Keratinocyte (primary cell): ENCODE measurements around the gene CD248. TPM values are rescaled to one million over a fixed set of nuclear protein-coding genes. Genes with fewer than 3 reads are reported as not detected.
"Not testable (repeated sequence)": the region's sequence is repeated elsewhere in the genome, so short reads cannot be mapped to it uniquely, and the experiment has no call there.

ENCODE experiments used
- DNase-seq: peaks from one replicate; pipeline ENCODE4 v3.0.0-alpha.2; 2011; ENCODE audit warnings: low read depth, missing footprints, low spot score
- FAIRE-seq: peaks from 2 replicates; lab custom pipeline; 2011; peaks lifted over from hg19 to GRCh38; lab: Jason Lieb, UNC
- H2AFZ ChIP-seq: 2 replicates; pipeline ENCODE4 v1.6.0; 2012; ENCODE audit warnings: low read length, control low read depth, inconsistent platforms; ENCODE audit not compliant: control insufficient read depth
- H3K27ac ChIP-seq: 2 replicates; pipeline ENCODE4 v1.5.1; 2011; ENCODE audit warnings: low read length; ENCODE audit not compliant: control insufficient read depth, insufficient read depth
- H3K27me3 ChIP-seq: 3 replicates; pipeline ENCODE4 v1.6.0; 2011; ENCODE audit warnings: low read length; ENCODE audit not compliant: control insufficient read depth, insufficient read depth; ENCODE audit errors: extremely low read depth
- H3K36me3 ChIP-seq, 2 experiments: 2 replicates in 1 of 2; 3 replicates in 1 of 2; pipeline ENCODE4 v1.5.1; 2011; ENCODE audit warnings: low read length in 2 of 2, mild to moderate bottlenecking in 1 of 2; ENCODE audit not compliant: control insufficient read depth in 2 of 2, insufficient read depth in 2 of 2; ENCODE audit errors: extremely low read depth in 1 of 2
- H3K4me1 ChIP-seq: 3 replicates; pipeline ENCODE4 v1.5.1; 2011; ENCODE audit warnings: low read length; ENCODE audit not compliant: control insufficient read depth, insufficient read depth; ENCODE audit errors: extremely low read depth
- H3K4me2 ChIP-seq: 3 replicates; pipeline ENCODE4 v1.6.0; 2011; ENCODE audit warnings: low read depth, low read length; ENCODE audit not compliant: control insufficient read depth, insufficient read depth; ENCODE audit errors: extremely low read depth
- H3K4me3 ChIP-seq, 3 experiments: fragments of 200-600 bp in 1 of 3; sonication (generic) in 1 of 3; 2 replicates in 2 of 3; 3 replicates in 1 of 3; pipeline ENCODE4 v1.5.1; 2011 to 2016; ENCODE audit warnings: low read length in 3 of 3, mild to moderate bottlenecking in 3 of 3, control low read depth in 2 of 3, inconsistent platforms in 1 of 3, low read depth in 1 of 3, mixed read lengths in 1 of 3, mixed run types in 1 of 3, moderate library complexity in 1 of 3; ENCODE audit not compliant: control insufficient read depth in 2 of 3, insufficient read depth in 2 of 3; ENCODE audit errors: extremely low read depth in 1 of 3
- H3K79me2 ChIP-seq: 2 replicates; pipeline ENCODE4 v1.6.0; 2012; ENCODE audit warnings: low read length; ENCODE audit not compliant: control insufficient read depth, insufficient read depth
- H3K9ac ChIP-seq: 3 replicates; pipeline ENCODE4 v1.6.0; 2011; ENCODE audit warnings: low read length; ENCODE audit not compliant: control insufficient read depth, insufficient read depth; ENCODE audit errors: extremely low read depth
- H3K9me1 ChIP-seq: 3 replicates; pipeline ENCODE4 v1.6.0; 2011; ENCODE audit warnings: low read length; ENCODE audit not compliant: control insufficient read depth, insufficient read depth; ENCODE audit errors: extremely low read depth
- H3K9me3 ChIP-seq: 2 replicates; pipeline ENCODE4 v1.5.1; 2012; ENCODE audit warnings: low read depth, low read length; ENCODE audit not compliant: control insufficient read depth
- H4K20me1 ChIP-seq: 3 replicates; pipeline ENCODE4 v1.6.0; 2011; ENCODE audit warnings: low read length; ENCODE audit not compliant: control insufficient read depth, insufficient read depth; ENCODE audit errors: extremely low read depth
- EZH2 ChIP-seq: IDR thresholded peaks from one replicate; pipeline ENCODE4 v1.6.1; 2012; ENCODE audit warnings: inconsistent platforms, mild to moderate bottlenecking, low read length, moderate library complexity
- dilution Hi-C: fragments of 300-500 bp; cut with MboI; formaldehyde crosslinking; loops from one replicate; pipeline ENCODE4 v1.7.0; 2020; ENCODE audit warnings: low sequenced_read_pairs; ENCODE audit not compliant: extremely low pct_ligation_motif_present
- polyA plus RNA-seq, 5 experiments: library from polyadenylated mRNA; depleted of rRNA in 3 of 5; stranded (reverse) in 3 of 5; stranded (forward) in 1 of 5; unstranded in 1 of 5; fragments of >200 nt; gene quantifications; 1 replicate in 1 of 5; 2 replicates in 3 of 5; 3 replicates in 1 of 5; pipeline versions ENCODE4 v1.2.1 to v1.2.3, GENCODE V29; 2011 to 2012; ENCODE audit warnings: missing spikeins in 2 of 5, low read depth in 1 of 5, low replicate concordance in 1 of 5
- TF ChIP-seq, protein P1 (sequence below), 3 experiments: IDR thresholded peaks in 1 of 3; conservative IDR thresholded peaks in 1 of 3; optimal IDR thresholded peaks in 1 of 3; 2 replicates in 2 of 3; 3 replicates in 1 of 3; pipeline versions ENCODE3 to v1.5.1; 2011; ENCODE audit warnings: low read length in 3 of 3, mild to moderate bottlenecking in 3 of 3, moderate library complexity in 2 of 3, control low read depth in 1 of 3, inconsistent platforms in 1 of 3; ENCODE audit not compliant: insufficient read depth in 2 of 3; ENCODE audit errors: extremely low read depth in 1 of 3

The CD248 gene
- polyA plus RNA-seq, 1 donor (not counting 4 experiments of a cell fraction or from before 2014, with no cell fraction given): 0.12 TPM

DNA sequence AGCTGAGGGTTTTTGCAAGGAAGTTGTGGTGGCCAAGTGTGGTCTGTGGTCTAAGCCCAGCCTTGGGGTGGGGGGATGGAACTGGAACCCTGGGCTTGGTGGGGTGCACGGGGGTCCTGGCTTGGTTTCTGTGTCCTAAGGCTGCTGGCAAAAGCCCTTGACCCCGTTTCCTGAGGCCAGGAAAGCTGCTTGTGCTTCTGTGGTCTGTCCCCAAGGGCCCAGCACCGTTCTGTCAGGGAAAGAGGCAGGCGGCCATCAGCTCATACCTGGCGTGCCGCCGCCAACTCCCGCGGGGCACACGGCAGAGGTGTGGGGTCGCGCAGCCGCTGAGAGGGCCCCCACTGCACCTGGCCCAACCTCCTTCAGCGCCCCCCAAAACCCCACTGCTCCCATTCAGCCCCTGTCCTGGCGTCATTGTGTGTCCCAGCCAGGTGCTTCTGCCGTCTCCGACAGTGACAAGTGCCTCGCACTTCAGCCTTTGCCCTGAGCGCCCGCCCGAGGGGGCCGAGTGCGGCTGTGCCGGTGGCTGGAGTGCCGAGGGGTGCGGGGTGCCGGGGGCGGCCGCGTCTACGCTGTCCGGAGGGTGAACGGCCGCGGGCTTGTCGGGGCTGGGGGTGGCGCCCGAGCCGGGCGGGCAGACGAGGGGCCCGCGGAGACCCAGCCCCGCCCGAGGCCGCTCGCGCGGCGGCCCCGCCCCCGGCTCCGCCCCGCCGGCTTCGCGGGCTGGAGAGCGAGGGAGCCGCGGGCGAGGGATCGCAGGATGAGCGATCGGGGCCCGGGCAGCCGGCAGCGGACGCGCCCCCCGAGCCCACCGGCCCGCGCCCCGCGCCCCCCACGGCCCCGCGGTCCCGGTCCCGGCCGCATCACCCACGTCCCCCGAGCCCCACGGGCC is 39.1 kb downstream of the CD248 start, which contains the start of gene CNIH2:
TSS of gene CNIH2 (plus strand) at position 705 of the 892 bp plus-strand sequence. CDS start 282 bp downstream, outside the sequence.
- FAIRE-seq (no peak), DNase-seq (no peak)
- no peak within 1 kb of the TSS for H3K27ac ChIP-seq
- dilution Hi-C loops: no loop called here
- peaks cover 4% of the 10 kb centered on the region for H4K20me1 ChIP-seq
- H3K36me3 ChIP-seq: peaks cover 17 to 23% of the 10 kb centered on the region in 2 experiments
- no peaks in the 10 kb centered on the region for H3K9me3 ChIP-seq
- H3K9me1 ChIP-seq: no peaks in the 10 kb centered on the region
- H2AFZ ChIP-seq: no peak within 1 kb of the TSS
- no peaks in the 10 kb centered on the region for H3K27me3 ChIP-seq
- H3K9ac ChIP-seq: no peak within 1 kb of the TSS
- H3K79me2 ChIP-seq: no peaks in the 10 kb centered on the region
- no peak within 1 kb of the TSS for H3K4me3 ChIP-seq
- H3K4me1 ChIP-seq: no peaks in the 10 kb centered on the region
- peak within 1 kb of the TSS; percentile 37 for H3K4me2 ChIP-seq
- no peak for TF ChIP-seq EZH2
- TF ChIP-seq, protein P1, sequence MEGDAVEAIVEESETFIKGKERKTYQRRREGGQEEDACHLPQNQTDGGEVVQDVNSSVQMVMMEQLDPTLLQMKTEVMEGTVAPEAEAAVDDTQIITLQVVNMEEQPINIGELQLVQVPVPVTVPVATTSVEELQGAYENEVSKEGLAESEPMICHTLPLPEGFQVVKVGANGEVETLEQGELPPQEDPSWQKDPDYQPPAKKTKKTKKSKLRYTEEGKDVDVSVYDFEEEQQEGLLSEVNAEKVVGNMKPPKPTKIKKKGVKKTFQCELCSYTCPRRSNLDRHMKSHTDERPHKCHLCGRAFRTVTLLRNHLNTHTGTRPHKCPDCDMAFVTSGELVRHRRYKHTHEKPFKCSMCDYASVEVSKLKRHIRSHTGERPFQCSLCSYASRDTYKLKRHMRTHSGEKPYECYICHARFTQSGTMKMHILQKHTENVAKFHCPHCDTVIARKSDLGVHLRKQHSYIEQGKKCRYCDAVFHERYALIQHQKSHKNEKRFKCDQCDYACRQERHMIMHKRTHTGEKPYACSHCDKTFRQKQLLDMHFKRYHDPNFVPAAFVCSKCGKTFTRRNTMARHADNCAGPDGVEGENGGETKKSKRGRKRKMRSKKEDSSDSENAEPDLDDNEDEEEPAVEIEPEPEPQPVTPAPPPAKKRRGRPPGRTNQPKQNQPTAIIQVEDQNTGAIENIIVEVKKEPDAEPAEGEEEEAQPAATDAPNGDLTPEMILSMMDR (optimal IDR thresholded peaks at IDR 0.05 in 1 of 3, IDR thresholded peaks at IDR 0.05 in 1 of 3, conservative IDR thresholded peaks at IDR 0.05 in 1 of 3; ENCODE audit: extremely low read depth in 1 of 3, insufficient read depth in 2 of 3, low read length in 3 of 3): no peak

DNA sequence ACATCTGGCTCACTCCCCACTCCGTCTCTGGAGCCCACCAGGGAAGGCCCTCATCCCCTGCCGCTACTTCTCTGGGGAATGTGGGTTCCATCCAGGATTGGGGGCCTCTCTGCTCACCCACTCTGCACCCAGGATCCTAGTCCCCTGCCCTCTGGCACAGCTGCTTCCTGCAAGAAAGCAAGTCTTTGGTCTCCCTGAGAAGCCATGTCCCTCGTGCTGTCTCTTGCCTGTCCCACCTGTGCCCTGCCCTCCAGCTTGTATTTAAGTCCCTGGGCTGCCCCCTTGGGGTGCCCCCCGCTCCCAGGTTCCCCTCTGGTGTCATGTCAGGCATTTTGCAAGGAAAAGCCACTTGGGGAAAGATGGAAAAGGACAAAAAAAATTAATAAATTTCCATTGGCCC is 39.8 kb downstream of the CD248 start:
- H3K4me1 ChIP-seq, H3K9me1 ChIP-seq, FAIRE-seq, H3K27me3 ChIP-seq, H3K9ac ChIP-seq, DNase-seq, H3K4me2 ChIP-seq, H3K79me2 ChIP-seq, dilution Hi-C loops, H4K20me1 ChIP-seq, H2AFZ ChIP-seq, H3K4me3 ChIP-seq, H3K9me3 ChIP-seq, H3K27ac ChIP-seq: not testable (repeated sequence)
- peaks cover 24 to 29% of the 10 kb centered on the region in 2 experiments for H3K36me3 ChIP-seq

DNA sequence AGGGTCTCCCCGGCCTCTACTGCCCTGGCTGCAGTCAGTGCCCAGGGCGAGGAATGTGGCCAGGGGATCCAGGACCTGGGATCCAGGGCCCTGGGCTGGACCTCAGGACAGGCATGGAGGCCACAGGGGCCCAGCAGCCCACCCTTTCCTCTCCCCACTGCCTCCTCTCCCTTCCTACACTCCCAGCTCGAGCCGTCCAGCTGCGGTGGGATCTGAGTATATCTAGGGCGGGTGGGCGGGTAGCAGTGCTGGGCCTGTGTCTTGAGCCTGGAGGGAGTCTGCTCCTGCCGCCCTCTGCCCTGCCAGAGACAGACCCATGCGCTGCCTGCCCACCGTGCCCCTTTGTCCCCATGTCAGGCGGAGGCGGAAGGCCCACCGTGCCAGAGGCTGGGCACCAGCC is 40.2 kb downstream of the CD248 start:
- Histone ChIP-seq H4K20me1 (peaks cover 11% of the 10 kb centered on the region), H3K36me3 (peaks cover 27 to 34% of the 10 kb centered on the region in 2 experiments)
- H3K4me2 ChIP-seq, H3K9me3 ChIP-seq, dilution Hi-C loops, H3K9me1 ChIP-seq, H3K9ac ChIP-seq, H2AFZ ChIP-seq, H3K27ac ChIP-seq, DNase-seq, H3K4me1 ChIP-seq, FAIRE-seq, H3K79me2 ChIP-seq, H3K27me3 ChIP-seq, H3K4me3 ChIP-seq: not testable (repeated sequence)
